Activated naive CD4-positive, alpha-beta T cell treated with anti-CD3 and anti-CD28 coated beads, Interleukin-2, amount 50 U/mL, for 24 hours (primary cell): ENCODE results near the gene P2RY2.

Experiments used
- H3K27ac Mint-ChIP-seq: one replicate; pipeline ENCODE4 v1.8.0; 2021; ENCODE audit warnings: mild to moderate bottlenecking, mixed read lengths
- H3K27me3 Mint-ChIP-seq: one replicate; pipeline ENCODE4 v1.8.0; 2021; ENCODE audit warnings: mixed read lengths
- H3K36me3 Mint-ChIP-seq: one replicate; pipeline ENCODE4 v1.8.0; 2021; ENCODE audit warnings: mixed read lengths
- H3K4me1 Mint-ChIP-seq: one replicate; pipeline ENCODE4 v1.8.0; 2021; ENCODE audit warnings: mixed read lengths
- H3K4me3 Mint-ChIP-seq: one replicate; pipeline ENCODE4 v1.8.0; 2021; ENCODE audit warnings: mild to moderate bottlenecking, mixed read lengths
- H3K9me3 Mint-ChIP-seq: one replicate; pipeline ENCODE4 v1.8.0; 2021; ENCODE audit warnings: mixed read lengths

Gene P2RY2

GRCh38 chr11:73239111-73239521 lies 21.0 kb downstream of the P2RY2 start:
- Mint-ChIP-seq H3K9me3 (no peaks in the 10 kb centered on the region), H3K4me3 (no peak overlapping the region), H3K27me3 (no peaks in the 10 kb centered on the region), H3K4me1 (no peaks in the 10 kb centered on the region), H3K36me3 (no peaks in the 10 kb centered on the region), H3K27ac (no peak overlapping the region)

GRCh38 chr11:73239571-73240189 lies 21.6 kb downstream of the P2RY2 start:
- Mint-ChIP-seq H3K36me3 (no peaks in the 10 kb centered on the region), H3K4me3 (no peak overlapping the region), H3K27ac (no peak overlapping the region), H3K9me3 (no peaks in the 10 kb centered on the region), H3K4me1 (no peaks in the 10 kb centered on the region), H3K27me3 (no peaks in the 10 kb centered on the region)

GRCh38 chr11:73240190-73240781 lies 22.2 kb downstream of the P2RY2 start:
- no peaks in the 10 kb centered on the region for H3K27me3 Mint-ChIP-seq
- H3K27ac Mint-ChIP-seq, result no peak overlapping the region
- no peaks in the 10 kb centered on the region for H3K9me3 Mint-ChIP-seq
- no peak overlapping the region for H3K4me3 Mint-ChIP-seq
- H3K36me3 Mint-ChIP-seq, result no peaks in the 10 kb centered on the region
- H3K4me1 Mint-ChIP-seq, result no peaks in the 10 kb centered on the region

- Mint-ChIP-seq H3K4me1 (no peaks in the 10 kb centered on the region), H3K9me3 (no peaks in the 10 kb centered on the region), H3K4me3 (no peak overlapping the region), H3K27me3 (no peaks in the 10 kb centered on the region), H3K36me3 (no peaks in the 10 kb centered on the region), H3K27ac (no peak overlapping the region)
Observed at GRCh38 chr11:73241300-73241699, 23.2 kb downstream of the P2RY2 start.

DNA sequence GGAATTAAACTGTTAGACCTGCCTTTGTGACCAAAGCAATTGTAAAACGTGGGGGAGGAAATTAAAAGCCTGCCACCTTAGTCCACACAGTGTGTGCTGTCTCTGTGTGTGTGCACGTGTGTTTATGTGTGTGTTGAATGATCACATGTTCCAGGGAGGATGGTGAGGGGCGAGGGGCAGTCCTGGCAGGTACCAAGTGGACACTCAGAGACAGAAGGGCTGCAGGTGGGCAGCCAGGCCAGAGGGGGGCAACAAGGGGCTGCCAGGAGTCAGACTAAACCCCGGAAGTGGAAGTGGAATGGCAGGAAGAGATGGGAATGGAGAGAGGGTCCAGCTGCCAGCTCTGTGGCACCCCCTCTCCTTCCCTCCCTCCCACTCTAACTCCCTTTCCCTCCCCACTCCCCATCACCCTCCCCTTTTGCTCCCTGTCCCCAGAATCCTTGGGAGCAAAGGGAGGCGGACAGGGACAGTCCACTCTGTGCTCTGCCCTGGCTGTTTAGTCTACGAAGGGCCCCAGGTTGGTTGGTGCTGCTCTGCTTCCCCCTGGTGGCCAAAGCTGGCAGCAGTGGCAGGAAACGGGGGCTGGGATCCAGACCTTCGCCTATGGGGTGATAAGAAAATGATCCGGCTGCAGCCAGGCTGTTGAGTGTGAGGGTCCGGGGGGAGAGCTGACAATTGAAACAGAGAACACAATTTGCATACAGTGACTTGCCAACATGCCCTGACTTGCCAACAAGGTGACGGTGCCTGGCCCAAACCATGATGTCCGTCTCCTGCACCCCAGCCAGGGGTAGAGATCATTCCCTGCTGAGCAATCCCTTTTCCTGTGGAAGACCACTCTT lies 24.4 kb downstream of the P2RY2 start:
- Mint-ChIP-seq H3K36me3 (no peaks in the 10 kb centered on the region), H3K27ac (no peak overlapping the region), H3K4me3 (no peak overlapping the region)

GRCh38 chr11:73243093-73243485 lies 25.0 kb downstream of the P2RY2 start:
- Mint-ChIP-seq H3K36me3 (no peaks in the 10 kb centered on the region), H3K27ac (no peak overlapping the region), H3K4me1 (no peaks in the 10 kb centered on the region), H3K27me3 (no peaks in the 10 kb centered on the region), H3K4me3 (no peak overlapping the region), H3K9me3 (no peaks in the 10 kb centered on the region)

More for the DNA sequence above, 24.4 kb downstream of the P2RY2 start:
- no peaks in the 10 kb centered on the region for H3K9me3 Mint-ChIP-seq
- no peaks in the 10 kb centered on the region for H3K4me1 Mint-ChIP-seq
- H3K27me3 Mint-ChIP-seq, result no peaks in the 10 kb centered on the region

DNA sequence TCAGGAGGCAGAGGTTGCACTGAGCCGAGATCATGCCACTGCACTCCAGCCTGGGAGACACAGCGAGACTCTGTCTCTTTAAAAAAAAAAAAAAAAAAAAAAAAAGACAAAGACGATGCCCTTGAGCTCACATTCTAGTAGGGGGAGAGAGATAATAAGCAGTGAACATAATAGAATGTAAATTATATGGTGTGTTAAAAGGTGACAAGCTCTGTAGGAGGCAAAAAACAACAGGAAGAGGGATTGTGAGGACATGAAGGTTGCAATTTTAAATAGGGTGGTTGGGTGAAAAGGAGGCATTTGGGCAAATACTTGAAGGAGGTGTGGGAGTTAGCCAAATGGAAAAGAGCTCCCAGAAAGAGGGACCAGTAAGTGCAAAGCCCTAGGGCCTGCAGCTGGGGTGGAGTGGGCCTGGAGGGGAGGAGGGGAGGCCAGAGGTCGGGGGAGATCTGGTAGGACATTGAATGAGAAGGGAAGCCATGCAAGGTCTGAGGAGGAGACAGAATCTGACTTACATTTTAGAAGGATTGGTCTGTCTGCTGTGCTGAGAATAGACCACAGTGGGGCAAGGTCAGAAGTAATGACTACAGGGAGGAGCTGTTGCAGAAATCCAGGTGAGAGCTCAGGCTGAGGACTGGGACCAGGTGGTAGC lies 26.6 kb downstream of the P2RY2 start:
- H3K4me3 Mint-ChIP-seq, result no peak overlapping the region
- H3K9me3 Mint-ChIP-seq, result no peaks in the 10 kb centered on the region
- H3K4me1 Mint-ChIP-seq, result no peaks in the 10 kb centered on the region
- no peak overlapping the region for H3K27ac Mint-ChIP-seq
- no peaks in the 10 kb centered on the region for H3K36me3 Mint-ChIP-seq
- no peaks in the 10 kb centered on the region for H3K27me3 Mint-ChIP-seq

GRCh38 chr11:73245461-73245860 lies 27.4 kb downstream of the P2RY2 start:
- Mint-ChIP-seq H3K4me3 (no peak overlapping the region), H3K27ac (no peak overlapping the region), H3K9me3 (no peaks in the 10 kb centered on the region), H3K27me3 (no peaks in the 10 kb centered on the region), H3K36me3 (no peaks in the 10 kb centered on the region), H3K4me1 (no peaks in the 10 kb centered on the region)

GRCh38 chr11:73246303-73246702 lies 28.2 kb downstream of the P2RY2 start:
- H3K27me3 Mint-ChIP-seq, result no peaks in the 10 kb centered on the region
- H3K4me3 Mint-ChIP-seq, result no peak overlapping the region
- H3K4me1 Mint-ChIP-seq, result no peaks in the 10 kb centered on the region
- no peaks in the 10 kb centered on the region for H3K36me3 Mint-ChIP-seq
- no peak overlapping the region for H3K27ac Mint-ChIP-seq
- no peaks in the 10 kb centered on the region for H3K9me3 Mint-ChIP-seq

DNA sequence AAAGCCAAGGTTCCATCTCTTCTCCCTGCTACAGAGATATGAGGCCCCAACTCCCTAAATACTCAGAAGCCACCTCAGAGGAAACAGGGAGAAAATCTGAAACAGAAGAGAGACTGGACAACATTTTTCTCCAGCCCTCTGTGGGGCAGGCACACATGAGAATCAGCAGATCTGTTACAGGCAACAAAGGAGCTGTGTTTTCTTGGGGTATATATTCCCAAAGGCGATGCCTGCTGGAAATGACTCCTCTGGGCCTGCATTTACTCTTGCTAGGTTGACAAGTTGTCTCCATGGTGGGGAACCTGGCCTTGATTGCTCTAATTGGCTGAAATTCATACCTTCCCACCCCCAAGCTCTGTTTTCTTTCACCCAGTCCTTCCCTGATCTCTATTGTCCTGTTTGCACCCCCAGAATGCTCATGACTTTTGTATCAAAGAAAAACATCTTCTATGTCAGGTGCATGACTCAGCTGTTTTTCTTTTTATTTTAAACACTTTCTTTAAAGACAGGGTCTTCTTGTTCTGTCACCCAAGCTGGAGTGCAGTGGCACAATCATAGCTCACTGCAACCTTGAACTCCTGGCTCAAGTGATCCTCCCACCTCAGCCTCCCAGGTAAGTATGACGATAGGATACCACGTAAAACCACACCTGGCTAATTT lies 30.6 kb downstream of the P2RY2 start:
- Mint-ChIP-seq H3K4me1 (no peaks in the 10 kb centered on the region), H3K9me3 (no peaks in the 10 kb centered on the region)

GRCh38 chr11:73249304-73249703 lies 31.2 kb downstream of the P2RY2 start:
- Mint-ChIP-seq H3K4me1 (no peaks in the 10 kb centered on the region), H3K27ac (no peak overlapping the region), H3K27me3 (no peaks in the 10 kb centered on the region), H3K36me3 (no peaks in the 10 kb centered on the region), H3K4me3 (no peak overlapping the region), H3K9me3 (no peaks in the 10 kb centered on the region)

More for the DNA sequence above, 30.6 kb downstream of the P2RY2 start:
- H3K4me3 Mint-ChIP-seq, result no peak overlapping the region
- H3K27me3 Mint-ChIP-seq, result no peaks in the 10 kb centered on the region
- H3K36me3 Mint-ChIP-seq, result no peaks in the 10 kb centered on the region
- no peak overlapping the region for H3K27ac Mint-ChIP-seq

DNA sequence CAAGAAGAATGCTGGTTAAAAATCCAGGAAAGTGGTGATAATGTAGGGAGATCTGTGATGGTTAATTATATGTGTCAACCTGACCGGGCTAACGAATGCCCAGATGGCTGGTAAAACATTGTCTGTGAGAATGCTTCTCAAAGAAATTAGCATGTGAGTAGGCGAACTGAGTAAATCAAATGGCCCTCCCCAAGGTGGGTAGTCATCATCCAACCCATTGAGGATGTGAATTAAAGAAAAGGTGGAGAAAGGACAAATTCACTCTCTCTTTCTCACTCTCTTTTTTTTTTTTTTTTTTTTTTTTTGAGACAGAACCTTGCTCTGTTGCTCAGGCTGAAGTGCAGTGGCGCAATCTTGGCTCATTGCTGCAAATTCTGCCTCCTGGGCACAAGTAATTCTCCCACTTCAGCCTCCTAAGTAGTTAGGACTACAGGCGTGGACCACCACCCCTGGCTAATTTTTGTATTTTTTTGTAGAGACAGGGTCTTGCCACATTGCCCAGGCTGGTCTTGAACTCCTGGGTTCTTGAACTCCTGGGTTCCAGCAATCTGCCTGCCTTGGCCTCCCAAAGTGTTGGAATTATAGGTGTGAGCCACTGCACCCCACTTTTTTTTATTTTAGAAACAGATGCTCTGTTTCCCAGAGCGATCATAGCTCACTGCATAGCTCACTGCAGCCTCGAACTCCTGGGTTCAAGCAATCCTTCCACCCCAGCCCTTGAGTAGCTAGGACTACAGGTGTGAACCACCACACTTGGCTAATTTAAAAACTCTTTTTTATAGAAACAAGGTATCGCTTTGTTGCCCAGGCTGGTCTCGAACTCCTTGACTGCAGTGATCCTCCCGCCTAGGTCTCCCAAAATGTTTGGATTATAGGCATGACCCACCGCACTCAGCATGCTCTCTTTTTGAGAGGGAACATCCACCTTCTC lies 32.0 kb downstream of the P2RY2 start:
- Mint-ChIP-seq H3K36me3 (no peaks in the 10 kb centered on the region), H3K27me3 (no peaks in the 10 kb centered on the region), H3K4me3 (no peak overlapping the region), H3K9me3 (no peaks in the 10 kb centered on the region), H3K4me1 (no peaks in the 10 kb centered on the region), H3K27ac (no peak overlapping the region)

GRCh38 chr11:73252577-73253191 lies 34.6 kb downstream of the P2RY2 start:
- H3K27me3 Mint-ChIP-seq, result no peaks in the 10 kb centered on the region
- H3K4me1 Mint-ChIP-seq, result no peaks in the 10 kb centered on the region
- H3K36me3 Mint-ChIP-seq, result no peaks in the 10 kb centered on the region
- H3K4me3 Mint-ChIP-seq, result no peak overlapping the region
- no peaks in the 10 kb centered on the region for H3K9me3 Mint-ChIP-seq
- no peak overlapping the region for H3K27ac Mint-ChIP-seq

- Mint-ChIP-seq H3K36me3 (no peaks in the 10 kb centered on the region), H3K4me1 (no peaks in the 10 kb centered on the region), H3K9me3 (no peaks in the 10 kb centered on the region), H3K27me3 (peaks cover 4% of the 10 kb centered on the region), H3K27ac (no peak overlapping the region), H3K4me3 (no peak overlapping the region)
Observed at GRCh38 chr11:73257342-73258103, 39.4 kb downstream of the P2RY2 start.
